Effector memory CD4-positive, alpha-beta T cell (primary cell): Measurements from ENCODE around the gene IYD.

Experiments
- DNase-seq, 3 donors: peaks; one replicate each; pipeline ENCODE4 v3.0.0-alpha.2; 2020
- H3K27ac ChIP-seq: 2 replicates; pipeline ENCODE4 v1.7.0; 2013; ENCODE audit warnings: mild to moderate bottlenecking, low read length, moderate library complexity; ENCODE audit not compliant: insufficient read depth, poor library complexity, severe bottlenecking
- H3K27me3 ChIP-seq: replicated peaks from 2 replicates; pipeline ENCODE4 v1.7.0; 2013; ENCODE audit warnings: mild to moderate bottlenecking, low read length; ENCODE audit not compliant: insufficient read depth, control insufficient read depth, poor library complexity, severe bottlenecking
- H3K36me3 ChIP-seq: 2 replicates; pipeline ENCODE4 v1.7.0; 2013; ENCODE audit warnings: mild to moderate bottlenecking, low read length, moderate library complexity; ENCODE audit not compliant: control insufficient read depth, insufficient read depth
- H3K4me1 ChIP-seq: 2 replicates; pipeline ENCODE4 v1.7.0; 2013; ENCODE audit warnings: low read length, mild to moderate bottlenecking; ENCODE audit not compliant: control insufficient read depth, insufficient read depth, poor library complexity, severe bottlenecking
- H3K4me3 ChIP-seq: 2 replicates; pipeline ENCODE4 v1.7.0; 2013; ENCODE audit warnings: low read length, low read depth, mild to moderate bottlenecking; ENCODE audit not compliant: insufficient read depth, poor library complexity, severe bottlenecking
- H3K9me3 ChIP-seq: 2 replicates; pipeline ENCODE4 v1.7.0; 2013; ENCODE audit warnings: mild to moderate bottlenecking, low read length, moderate library complexity; ENCODE audit not compliant: control insufficient read depth

The IYD gene

GRCh38 chr6:150412221-150412620 is 43.4 kb downstream of the IYD start:
- H3K4me1 ChIP-seq = no peaks in the 10 kb centered on the region
- H3K27me3 ChIP-seq = no peaks in the 10 kb centered on the region
- no peaks in the 10 kb centered on the region for H3K36me3 ChIP-seq
- no peaks in the 10 kb centered on the region for H3K9me3 ChIP-seq
- no peak overlapping the region for H3K4me3 ChIP-seq
- H3K27ac ChIP-seq = no peak overlapping the region
- no peak for DNase-seq

- no peak for DNase-seq
- no peaks in the 10 kb centered on the region for H3K36me3 ChIP-seq
- H3K4me1 ChIP-seq = no peaks in the 10 kb centered on the region
- no peaks in the 10 kb centered on the region for H3K27me3 ChIP-seq
- H3K9me3 ChIP-seq = no peaks in the 10 kb centered on the region
- H3K4me3 ChIP-seq = no peak overlapping the region
- no peak overlapping the region for H3K27ac ChIP-seq
Observed at GRCh38 chr6:150413198-150413597, 44.4 kb downstream of the IYD start.

- no peaks in the 10 kb centered on the region for H3K9me3 ChIP-seq
- DNase-seq = no peak
- no peaks in the 10 kb centered on the region for H3K4me1 ChIP-seq
- H3K27me3 ChIP-seq = no peaks in the 10 kb centered on the region
- no peak overlapping the region for H3K27ac ChIP-seq
- no peaks in the 10 kb centered on the region for H3K36me3 ChIP-seq
- H3K4me3 ChIP-seq = no peak overlapping the region
Observed at GRCh38 chr6:150413781-150414281, 45.0 kb downstream of the IYD start.

GRCh38 chr6:150416128-150416527 is 47.3 kb downstream of the IYD start:
- Histone ChIP-seq H3K4me3 (no peak overlapping the region), H3K27ac (no peak overlapping the region), H3K9me3 (no peaks in the 10 kb centered on the region), H3K27me3 (no peaks in the 10 kb centered on the region), H3K36me3 (no peaks in the 10 kb centered on the region), H3K4me1 (no peaks in the 10 kb centered on the region)
- DNase-seq = no peak

GRCh38 chr6:150417250-150417649 is 48.4 kb downstream of the IYD start:
- Histone ChIP-seq H3K4me1 (no peaks in the 10 kb centered on the region), H3K27ac (no peak overlapping the region), H3K36me3 (no peaks in the 10 kb centered on the region), H3K27me3 (no peaks in the 10 kb centered on the region), H3K9me3 (no peaks in the 10 kb centered on the region), H3K4me3 (no peak overlapping the region)
- DNase-seq = no peak

- H3K27ac ChIP-seq = no peak overlapping the region
- DNase-seq = peak in 1 of 3 donors; percentile 8
Observed at GRCh38 chr6:150417899-150418826, 49.4 kb downstream of the IYD start.

GRCh38 chr6:150418827-150419594 is 50.2 kb downstream of the IYD start:
- Histone ChIP-seq H3K27ac (no peak overlapping the region), H3K4me3 (peak overlapping the region; percentile 48), H3K4me1 (no peaks in the 10 kb centered on the region), H3K36me3 (no peaks in the 10 kb centered on the region), H3K27me3 (no peaks in the 10 kb centered on the region), H3K9me3 (no peaks in the 10 kb centered on the region)
- peak in 2 of 3 donors; percentile 23 to 36 for DNase-seq

More at GRCh38 chr6:150417899-150418826, 49.4 kb downstream of the IYD start:
- H3K4me1 ChIP-seq = no peaks in the 10 kb centered on the region
- H3K27me3 ChIP-seq = no peaks in the 10 kb centered on the region
- H3K9me3 ChIP-seq = no peaks in the 10 kb centered on the region
- H3K36me3 ChIP-seq = no peaks in the 10 kb centered on the region
- H3K4me3 ChIP-seq = peak overlapping the region; percentile 48

- no peak overlapping the region for H3K27ac ChIP-seq
- H3K27me3 ChIP-seq = no peaks in the 10 kb centered on the region
- H3K4me3 ChIP-seq = no peak overlapping the region
- H3K9me3 ChIP-seq = no peaks in the 10 kb centered on the region
- H3K4me1 ChIP-seq = no peaks in the 10 kb centered on the region
- DNase-seq = no peak
- no peaks in the 10 kb centered on the region for H3K36me3 ChIP-seq
Observed at GRCh38 chr6:150420428-150420827, 51.6 kb downstream of the IYD start.

GRCh38 chr6:150420926-150421325 is 52.1 kb downstream of the IYD start:
- no peak overlapping the region for H3K4me3 ChIP-seq
- H3K36me3 ChIP-seq = no peaks in the 10 kb centered on the region
- H3K4me1 ChIP-seq = no peaks in the 10 kb centered on the region
- H3K9me3 ChIP-seq = no peaks in the 10 kb centered on the region
- no peaks in the 10 kb centered on the region for H3K27me3 ChIP-seq
- no peak overlapping the region for H3K27ac ChIP-seq
- DNase-seq = no peak

- no peak overlapping the region for H3K4me3 ChIP-seq
- no peaks in the 10 kb centered on the region for H3K36me3 ChIP-seq
- no peaks in the 10 kb centered on the region for H3K4me1 ChIP-seq
- no peaks in the 10 kb centered on the region for H3K27me3 ChIP-seq
- no peak overlapping the region for H3K27ac ChIP-seq
- no peak for DNase-seq
- no peaks in the 10 kb centered on the region for H3K9me3 ChIP-seq
Observed at GRCh38 chr6:150425508-150425907, 56.7 kb downstream of the IYD start.
